ENCODE results near the gene TPGS1.

DNA sequence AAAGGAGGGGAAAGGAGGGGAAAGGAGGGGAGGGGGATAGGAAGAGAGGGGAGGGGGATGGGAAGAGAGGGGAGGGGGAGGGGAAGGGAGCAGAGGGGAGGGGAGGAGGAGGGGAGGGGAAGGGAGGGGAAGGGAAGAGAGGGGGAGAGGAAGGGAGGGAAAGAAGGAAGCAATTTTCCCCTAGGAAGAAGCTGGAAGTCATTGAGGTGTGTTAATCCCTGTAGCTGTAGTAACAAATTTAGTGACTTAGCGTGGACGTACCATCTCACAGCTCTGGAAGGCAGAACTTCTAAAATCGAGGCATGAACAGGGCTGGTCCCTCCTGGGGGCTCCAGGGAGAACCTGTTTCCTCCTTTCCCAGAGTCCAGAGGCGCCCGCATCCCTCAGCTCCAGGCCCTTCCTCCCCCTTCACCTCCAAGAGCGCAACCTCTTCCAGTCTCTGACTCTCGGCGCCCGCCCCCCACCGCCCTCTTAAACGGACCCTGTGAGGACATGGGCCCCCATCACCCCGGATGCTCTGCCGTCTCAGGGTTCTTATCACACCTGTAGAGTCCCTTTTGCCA is 18.6 kb downstream of the TPGS1 start:
- TF ChIP-seq CTCF (IDR thresholded peaks at IDR 0.05) (no peak), POLR2A (IDR thresholded peaks at IDR 0.05) (no peak)

Data from body of pancreas (tissue), 4 donors.